DMS53 (cell line): ENCODE data around the gene IRF2BP2.
"Not testable (repeated sequence)": the region's sequence is repeated elsewhere in the genome, so short reads cannot be mapped to it uniquely, and the experiment has no call there.

ENCODE experiments used
- DNase-seq: peaks from one replicate; lab custom pipeline; 2025; lab: John Stamatoyannopoulos, UW

Gene IRF2BP2

GRCh38 chr1:234610061-234610665, at the start of gene IRF2BP2:
IRF2BP2 (minus strand) TSS chr1:234610178; CDS start chr1:234609494, 684 bp downstream.
- peak; percentile 93 for DNase-seq

- DNase-seq = peak; percentile 70
Observed at GRCh38 chr1:234659538-234659937, 49.6 kb upstream of the IRF2BP2 start.

GRCh38 chr1:234658138-234658537, 48.2 kb upstream of the IRF2BP2 start:
- DNase-seq = peak; percentile 53

GRCh38 chr1:234656944-234657654, 47.1 kb upstream of the IRF2BP2 start:
- peak; percentile 44 for DNase-seq

GRCh38 chr1:234656070-234656895, 46.3 kb upstream of the IRF2BP2 start:
- DNase-seq = no peak

GRCh38 chr1:234655328-234656069, 45.5 kb upstream of the IRF2BP2 start:
- DNase-seq = no peak

GRCh38 chr1:234654002-234654733, 44.2 kb upstream of the IRF2BP2 start:
- DNase-seq = no peak

- DNase-seq = no peak
Observed at GRCh38 chr1:234649432-234650081, 39.6 kb upstream of the IRF2BP2 start.

GRCh38 chr1:234647758-234648157, 37.8 kb upstream of the IRF2BP2 start:
- DNase-seq = peak; percentile 65

- peak; percentile 98 for DNase-seq
Observed at GRCh38 chr1:234647245-234647644, 37.3 kb upstream of the IRF2BP2 start.

GRCh38 chr1:234645964-234646363, 36.0 kb upstream of the IRF2BP2 start:
- no peak for DNase-seq

- DNase-seq = peak; percentile 28
Observed at GRCh38 chr1:234645474-234645953, 35.5 kb upstream of the IRF2BP2 start.

- no peak for DNase-seq
Observed at GRCh38 chr1:234644928-234645327, 35.0 kb upstream of the IRF2BP2 start.

- DNase-seq = no peak
Observed at GRCh38 chr1:234643850-234644134, 33.8 kb upstream of the IRF2BP2 start.

GRCh38 chr1:234643111-234643849, 33.3 kb upstream of the IRF2BP2 start:
- DNase-seq = peak; percentile 98

- DNase-seq = no peak
Observed at GRCh38 chr1:234642428-234642827, 32.5 kb upstream of the IRF2BP2 start.

GRCh38 chr1:234639961-234640360, 30.0 kb upstream of the IRF2BP2 start:
- peak; percentile 44 for DNase-seq

- peak; percentile 95 for DNase-seq
Observed at GRCh38 chr1:234638832-234639799, 29.1 kb upstream of the IRF2BP2 start.

GRCh38 chr1:234634922-234635321, 24.9 kb upstream of the IRF2BP2 start:
- DNase-seq = not testable (repeated sequence)
